SK-N-DZ (cell line): Measurements from ENCODE around the gene SFMBT1.

Experiments
- DNase-seq: peaks from one replicate; pipeline ENCODE4 v3.0.0-alpha.2; 2015; ENCODE audit warnings: low spot score

The SFMBT1 gene

GRCh38 chr3:52856666-52857065, 189.2 kb downstream of the SFMBT1 start:
- DNase-seq: no peak

GRCh38 chr3:52854013-52854412, 191.9 kb downstream of the SFMBT1 start:
- no peak for DNase-seq
